ENCODE measurements around the gene PID1.

DNA sequence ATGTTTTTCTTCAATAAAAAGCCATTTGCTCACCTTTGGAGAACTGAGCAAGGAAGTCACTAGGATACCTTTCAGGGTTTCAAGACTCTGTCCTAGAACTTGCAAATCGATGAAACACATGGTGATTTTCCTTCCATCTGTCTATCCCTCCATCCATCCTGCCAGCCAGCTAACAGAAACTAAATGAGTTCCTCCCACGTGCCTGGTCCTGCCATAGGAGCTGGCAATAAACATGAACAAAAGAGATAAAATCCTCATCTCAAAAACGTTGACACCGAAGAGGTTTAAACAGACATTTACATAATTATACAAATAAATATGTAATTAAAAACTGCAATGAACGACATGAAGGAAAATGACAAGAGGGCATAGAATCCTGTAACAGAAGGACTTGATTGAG lies 249.0 kb downstream of the PID1 start:
- TF ChIP-seq CTCF (IDR thresholded peaks at IDR 0.05) (no peak), POLR2A (IDR thresholded peaks at IDR 0.05) (no peak)
